GM18505 (cell line): Measurements from ENCODE around the gene AACS.
"Not testable (repeated sequence)": the region's sequence is repeated elsewhere in the genome, so short reads cannot be mapped to it uniquely, and the experiment has no call there.

Experiments used
- ATAC-seq: cut with Tn5 transposase; IDR thresholded peaks from one replicate; pipeline ENCODE4 v1.9.1; 2021; ENCODE audit not compliant: unreplicated experiment
- POLR2A ChIP-seq: IDR thresholded peaks from 4 replicates; pipeline ENCODE4 v1.6.1; 2011; ENCODE audit warnings: borderline replicate concordance; ENCODE audit not compliant: insufficient read depth, insufficient read length; ENCODE audit errors: extremely low read depth

The AACS gene

DNA sequence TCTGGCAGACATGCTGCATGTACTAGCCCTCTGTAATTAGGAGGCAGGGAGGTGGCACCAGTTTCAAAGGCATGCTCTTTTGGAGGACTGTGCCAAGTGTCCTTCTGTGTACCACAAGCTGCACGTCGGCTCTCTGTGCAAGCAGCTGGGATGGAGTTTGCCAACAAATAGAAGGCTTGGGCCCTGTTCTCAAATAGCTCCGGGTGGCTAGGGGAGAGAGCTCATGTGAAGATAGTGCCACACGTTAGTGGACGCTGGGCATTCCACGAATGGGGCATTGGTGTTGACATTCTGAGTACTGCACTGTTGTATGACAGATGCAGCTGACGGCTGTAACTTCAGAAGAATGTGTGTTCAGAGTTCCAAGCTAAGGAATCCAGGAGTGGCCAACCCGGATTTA lies 4.4 kb downstream of the AACS start:
- TF ChIP-seq POLR2A: no peak
- ATAC-seq: no peak

DNA sequence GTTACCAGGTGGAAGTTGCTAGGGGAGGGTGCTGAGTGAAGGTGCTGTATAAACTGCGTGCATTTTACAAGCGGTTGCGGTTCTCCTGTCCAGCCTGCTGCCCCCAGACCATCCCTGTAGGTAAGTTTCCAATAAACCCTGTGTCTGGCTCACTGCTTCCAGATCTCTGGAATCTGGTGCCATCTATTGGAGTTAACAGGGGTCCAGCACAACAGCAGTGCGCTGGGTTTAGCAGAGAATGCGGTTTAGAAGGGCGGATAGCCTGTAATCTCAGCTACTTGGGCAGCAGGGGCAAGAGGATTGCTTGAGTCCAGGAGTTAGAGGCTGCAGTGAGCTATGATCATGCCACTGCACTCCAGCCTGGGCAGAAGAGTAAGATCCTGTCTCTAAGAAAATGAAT lies 4.9 kb downstream of the AACS start:
- no peak for TF ChIP-seq POLR2A
- no peak for ATAC-seq

GRCh38 chr12:125070661-125071390 lies 5.6 kb downstream of the AACS start:
- TF ChIP-seq POLR2A: no peak
- no peak for ATAC-seq

- no peak for ATAC-seq
- no peak for TF ChIP-seq POLR2A
These were observed 6.2 kb downstream of the AACS start for GRCh38 chr12:125071456-125071855.

GRCh38 chr12:125072496-125072895 lies 7.3 kb downstream of the AACS start:
- no peak for TF ChIP-seq POLR2A
- no peak for ATAC-seq

DNA sequence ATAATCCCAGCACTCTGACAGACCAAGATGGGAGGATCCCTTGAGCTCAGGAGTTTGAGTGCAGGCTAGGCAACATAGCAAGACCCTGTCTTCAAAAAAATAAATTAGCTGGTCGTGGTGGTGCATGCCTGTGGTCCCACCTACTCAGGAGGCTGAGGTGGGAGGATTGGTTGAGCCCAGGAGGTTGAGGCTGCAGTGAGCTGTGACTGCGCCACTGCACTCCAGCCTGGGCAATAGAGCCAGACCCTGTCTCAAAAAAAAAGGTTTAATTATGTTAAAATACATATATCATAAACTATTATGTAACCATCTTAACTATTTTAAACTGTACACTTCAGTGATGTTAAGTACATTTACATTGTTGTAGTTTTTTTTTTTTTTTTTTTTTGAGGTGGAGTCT lies 9.1 kb downstream of the AACS start:
- not testable (repeated sequence) for ATAC-seq

DNA sequence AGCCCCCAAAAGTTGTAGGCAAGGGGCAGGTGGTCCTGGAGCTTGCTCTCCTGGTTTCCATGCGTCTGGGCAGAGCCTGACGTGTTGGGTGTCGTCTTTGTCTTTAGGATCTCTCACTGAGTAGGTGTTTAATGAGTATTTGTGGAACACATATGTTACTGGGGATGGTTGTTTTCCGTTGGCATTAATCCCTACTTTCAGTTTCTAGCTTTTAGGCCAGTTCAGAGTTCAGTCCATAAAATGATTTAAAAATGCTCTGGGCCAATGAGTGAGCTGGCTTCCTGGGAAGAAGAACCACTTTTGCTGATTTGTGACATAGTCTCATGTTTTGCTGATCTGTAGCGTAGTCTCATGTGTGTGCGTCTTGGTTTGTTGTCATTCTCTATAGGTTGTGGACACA lies 10.9 kb downstream of the AACS start:
- ATAC-seq: no peak
- TF ChIP-seq POLR2A: no peak

GRCh38 chr12:125079084-125079483 lies 13.8 kb downstream of the AACS start:
- TF ChIP-seq POLR2A: no peak
- no peak for ATAC-seq

DNA sequence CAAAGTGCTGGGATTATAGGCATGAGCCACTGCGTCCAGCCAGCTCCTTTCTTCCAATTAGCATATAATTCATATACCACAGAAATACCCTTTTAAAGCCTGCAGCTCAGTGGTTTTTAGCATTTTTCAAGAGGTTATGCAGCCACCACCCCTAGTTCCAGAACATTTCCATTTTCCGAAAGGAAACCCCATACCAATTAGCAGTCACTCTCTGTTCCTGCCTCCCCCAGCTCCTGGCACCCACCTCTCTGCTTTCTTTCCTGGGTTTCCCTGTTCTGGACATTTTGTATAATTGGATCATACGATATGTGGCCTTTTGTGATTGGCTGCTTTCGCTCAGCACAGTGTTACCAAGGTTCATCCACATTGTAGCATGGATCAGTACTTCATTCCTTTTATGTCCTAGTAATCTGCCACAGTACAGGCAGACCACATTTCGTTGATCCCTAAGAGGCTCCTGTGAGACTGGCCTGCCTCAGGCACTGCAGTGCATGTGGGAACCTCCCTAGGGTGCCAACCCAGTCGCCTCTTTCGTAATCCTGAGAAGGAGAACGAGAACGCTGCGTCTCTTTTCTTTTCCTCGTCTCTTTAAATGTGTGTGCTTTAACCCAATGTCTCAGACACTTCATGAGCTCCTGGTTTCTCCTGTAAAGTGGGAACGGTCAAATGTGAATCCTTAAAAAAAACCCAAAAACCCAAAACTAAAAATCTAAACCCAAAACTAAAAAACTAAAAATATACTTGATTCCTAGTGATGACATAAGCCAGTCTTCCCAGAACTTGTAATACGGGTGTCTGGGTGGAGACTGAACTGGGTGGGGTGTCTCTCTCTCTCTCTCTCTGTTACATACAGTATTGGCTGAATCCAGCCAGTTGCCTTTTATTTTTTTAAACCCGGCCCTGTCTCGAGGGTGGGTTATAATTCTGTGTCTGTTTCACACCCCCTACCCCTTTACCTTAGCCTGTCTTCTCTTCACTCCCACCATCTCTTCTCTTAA lies 14.7 kb downstream of the AACS start:
- ATAC-seq: no peak
- TF ChIP-seq POLR2A: no peak

DNA sequence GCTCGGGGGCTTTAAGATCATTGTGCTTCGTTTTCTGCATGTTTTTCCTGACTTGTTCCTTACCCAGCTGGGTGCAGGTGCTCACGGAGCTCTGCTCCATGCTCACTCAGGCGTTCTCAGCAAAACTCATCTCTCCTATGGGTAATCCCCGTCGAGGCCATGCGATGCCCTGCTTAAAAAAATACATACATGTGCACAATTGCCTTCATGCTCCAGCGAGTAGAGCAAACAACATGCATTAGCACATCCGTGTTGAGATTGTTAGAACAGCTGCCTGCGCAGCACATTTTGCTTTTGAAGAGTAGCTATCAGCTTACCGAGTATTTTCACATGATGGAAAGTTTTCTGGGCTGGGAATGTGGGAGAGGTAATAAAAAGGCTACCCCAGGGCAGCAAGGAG lies 16.2 kb downstream of the AACS start:
- no peak for ATAC-seq
- TF ChIP-seq POLR2A: no peak

DNA sequence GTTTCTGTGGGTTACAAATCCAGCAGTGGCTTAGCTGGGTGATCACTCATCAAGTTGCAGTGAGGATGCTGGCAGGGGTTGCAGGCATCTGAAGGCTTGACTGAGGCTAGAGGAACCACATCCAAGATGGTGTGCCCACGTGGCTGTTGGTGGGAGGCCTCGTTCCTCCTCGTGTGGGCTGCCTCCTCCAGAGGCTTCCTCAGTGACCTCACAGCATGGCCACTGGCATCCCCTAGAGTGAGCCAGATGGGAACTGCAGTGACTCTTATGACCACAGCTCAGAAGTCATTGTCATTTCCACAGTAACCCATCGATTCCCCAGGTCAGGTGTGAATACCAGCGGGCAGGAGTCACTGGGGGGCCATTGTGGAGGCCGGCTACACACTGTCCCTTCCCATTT lies 17.8 kb downstream of the AACS start:
- TF ChIP-seq POLR2A: no peak
- no peak for ATAC-seq

- ATAC-seq: not testable (repeated sequence)
These were observed 23.0 kb downstream of the AACS start for GRCh38 chr12:125088199-125088598.

DNA sequence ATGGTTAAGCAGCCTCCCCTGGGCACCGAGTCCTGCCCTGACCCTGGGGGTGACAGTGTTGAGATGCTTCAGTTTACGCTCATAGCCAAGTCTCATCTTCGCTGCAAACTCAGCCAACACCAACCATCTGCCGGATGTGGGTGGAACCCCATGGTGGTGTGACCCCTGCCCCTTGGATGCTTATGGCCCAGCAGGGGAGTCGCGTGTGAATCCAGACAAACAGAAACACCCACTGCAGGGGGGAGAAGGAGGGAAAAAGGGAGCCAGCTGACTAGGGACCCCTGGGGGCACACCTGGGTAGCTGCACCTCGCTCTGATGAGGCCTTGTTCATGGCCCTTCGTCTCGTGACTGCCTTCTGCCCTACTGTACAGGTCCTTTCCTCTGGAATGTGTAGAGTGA lies 23.8 kb downstream of the AACS start:
- no peak for ATAC-seq
- TF ChIP-seq POLR2A: no peak

GRCh38 chr12:125089626-125090025 lies 24.4 kb downstream of the AACS start:
- TF ChIP-seq POLR2A: no peak
- ATAC-seq: no peak

GRCh38 chr12:125090437-125090836 lies 25.2 kb downstream of the AACS start:
- no peak for TF ChIP-seq POLR2A

DNA sequence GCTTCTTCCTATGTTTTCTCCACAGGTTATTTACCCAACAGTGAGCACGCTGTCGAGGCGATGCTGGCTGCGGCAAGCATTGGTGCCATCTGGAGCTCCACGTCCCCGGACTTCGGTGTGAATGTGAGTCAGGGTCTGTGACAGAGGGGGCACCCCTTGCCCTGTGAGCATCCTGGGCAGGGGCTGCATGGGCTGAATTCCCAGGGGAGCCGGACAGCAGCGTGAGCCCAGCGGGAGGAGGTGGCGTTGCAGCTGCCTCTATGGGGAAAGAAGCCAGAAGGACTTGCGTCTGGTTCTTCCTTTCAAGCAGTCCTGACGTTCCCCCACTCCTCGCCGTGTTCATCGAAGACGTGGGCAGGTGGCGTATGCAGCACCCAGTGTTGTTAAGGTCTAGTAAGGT lies 26.2 kb downstream of the AACS start:
- no peak for TF ChIP-seq POLR2A
- no peak for ATAC-seq

More at GRCh38 chr12:125090437-125090836, 25.2 kb downstream of the AACS start:
- ATAC-seq: no peak
